Naive thymus-derived CD4-positive, alpha-beta T cell (primary cell): ENCODE data around the gene IGFBP4. TPM values are rescaled to one million over a fixed set of nuclear protein-coding genes. Genes with fewer than 3 reads are reported as not detected.

Experiments used
- ATAC-seq: fragments of 150-1000 bp; cut with Tn5 transposase; 2 replicates; pipeline ENCODE4 v1.10.0; 2021; ENCODE audit warnings: mild to moderate bottlenecking, moderate library complexity
- CTCF ChIA-PET: fragments of 350-600 bp; sonication (Branson Sonifier 250); formaldehyde crosslinking; loops from one replicate; lab custom pipeline; 2021; ENCODE audit warnings: antibody characterized with exemption; lab: Charles Lee
- POLR2A ChIA-PET: fragments of 350-600 bp; sonication (Branson Sonifier 250); formaldehyde crosslinking; loops from one replicate; lab custom pipeline; 2021; ENCODE audit warnings: antibody characterized with exemption, inconsistent platforms; lab: Charles Lee
- DNase-seq, 9 donors: peaks; one replicate each; pipeline versions ENCODE4 v3.0.0 to v3.0.0-alpha.2; 2020 to 2022; ENCODE audit warnings: mixed read lengths in 1 of 9
- H3K27ac ChIP-seq: one replicate; pipeline ENCODE4 v1.7.0; 2013; ENCODE audit warnings: mild to moderate bottlenecking, low read depth, low read length, moderate library complexity
- H3K27me3 ChIP-seq, 2 donors: one replicate each; pipeline ENCODE4 v1.7.0; 2013; ENCODE audit warnings: low read length in 2 of 2, mild to moderate bottlenecking in 2 of 2, moderate library complexity in 2 of 2; ENCODE audit not compliant: control insufficient read depth in 2 of 2, insufficient read depth in 2 of 2
- H3K36me3 ChIP-seq, 3 experiments: 1 replicate in 2 of 3; 2 replicates in 1 of 3; pipeline ENCODE4 v1.7.0; 2013; ENCODE audit warnings: low read length in 3 of 3, mild to moderate bottlenecking in 3 of 3, moderate library complexity in 1 of 3; ENCODE audit not compliant: insufficient read depth in 3 of 3, control insufficient read depth in 2 of 3
- H3K4me1 ChIP-seq, 2 donors: one replicate each; pipeline ENCODE4 v1.7.0; 2013; ENCODE audit warnings: low read length in 2 of 2, mild to moderate bottlenecking in 2 of 2, moderate library complexity in 1 of 2; ENCODE audit not compliant: control insufficient read depth in 2 of 2, insufficient read depth in 2 of 2
- H3K4me3 ChIP-seq: 2 replicates; pipeline ENCODE4 v1.7.0; 2013; ENCODE audit warnings: mild to moderate bottlenecking, low read length
- H3K9me3 ChIP-seq, 3 experiments: 1 replicate in 2 of 3; 2 replicates in 1 of 3; pipeline ENCODE4 v1.7.0; 2013; ENCODE audit warnings: low read length in 3 of 3; ENCODE audit not compliant: control insufficient read depth in 2 of 3
- H3K27ac Mint-ChIP-seq, 9 donors: one replicate each; pipeline ENCODE4 v1.8.0; 2020 to 2022; ENCODE audit warnings: mixed read lengths in 9 of 9, mild to moderate bottlenecking in 8 of 9, moderate library complexity in 5 of 9, inconsistent platforms in 2 of 9
- H3K27me3 Mint-ChIP-seq, 5 donors: one replicate each; pipeline ENCODE4 v1.8.0; 2021 to 2022; ENCODE audit warnings: mixed read lengths in 5 of 5, mild to moderate bottlenecking in 1 of 5
- H3K36me3 Mint-ChIP-seq, 5 donors: one replicate each; pipeline ENCODE4 v1.8.0; 2020 to 2022; ENCODE audit warnings: mixed read lengths in 5 of 5, mild to moderate bottlenecking in 3 of 5, inconsistent platforms in 1 of 5
- H3K4me1 Mint-ChIP-seq, 7 donors: one replicate each; pipeline ENCODE4 v1.8.0; 2020 to 2022; ENCODE audit warnings: mixed read lengths in 7 of 7, mild to moderate bottlenecking in 3 of 7, inconsistent platforms in 1 of 7
- H3K4me3 Mint-ChIP-seq, 10 donors: one replicate each; pipeline ENCODE4 v1.8.0; 2020 to 2022; ENCODE audit warnings: mild to moderate bottlenecking in 10 of 10, mixed read lengths in 10 of 10, moderate library complexity in 6 of 10, inconsistent platforms in 2 of 10
- H3K9me3 Mint-ChIP-seq, 11 donors: one replicate each; pipeline ENCODE4 v1.8.0; 2020 to 2022; ENCODE audit warnings: mixed read lengths in 11 of 11, mild to moderate bottlenecking in 4 of 11, inconsistent platforms in 1 of 11, moderate library complexity in 1 of 11
- intact Hi-C, 2 donors: fragments of 100-400 bp; cut with micrococcal nuclease; formaldehyde crosslinking; loops; one replicate each; pipeline ENCODE4 v1.15.1; 2023
- polyA plus RNA-seq, 2 donors: library from polyadenylated mRNA; unstranded; fragments of 300-500 nt; fragmentation: Illumina TruSeq; gene quantifications; one replicate each; pipeline ENCODE4 v1.2.3, GENCODE V29; 2021
- total RNA-seq, 6 experiments: library from RNA in 5 of 6; stranded (reverse) in 5 of 6; gene quantifications; 1 replicate in 5 of 6; 2 replicates in 1 of 6; pipeline ENCODE4 v1.2.3 and lab custom pipeline; 2021 to 2026

Gene IGFBP4
- total and polyA plus RNA-seq, 7 experiments from 2014 or later, result 0.45 to 116 (median 1.8) TPM

DNA sequence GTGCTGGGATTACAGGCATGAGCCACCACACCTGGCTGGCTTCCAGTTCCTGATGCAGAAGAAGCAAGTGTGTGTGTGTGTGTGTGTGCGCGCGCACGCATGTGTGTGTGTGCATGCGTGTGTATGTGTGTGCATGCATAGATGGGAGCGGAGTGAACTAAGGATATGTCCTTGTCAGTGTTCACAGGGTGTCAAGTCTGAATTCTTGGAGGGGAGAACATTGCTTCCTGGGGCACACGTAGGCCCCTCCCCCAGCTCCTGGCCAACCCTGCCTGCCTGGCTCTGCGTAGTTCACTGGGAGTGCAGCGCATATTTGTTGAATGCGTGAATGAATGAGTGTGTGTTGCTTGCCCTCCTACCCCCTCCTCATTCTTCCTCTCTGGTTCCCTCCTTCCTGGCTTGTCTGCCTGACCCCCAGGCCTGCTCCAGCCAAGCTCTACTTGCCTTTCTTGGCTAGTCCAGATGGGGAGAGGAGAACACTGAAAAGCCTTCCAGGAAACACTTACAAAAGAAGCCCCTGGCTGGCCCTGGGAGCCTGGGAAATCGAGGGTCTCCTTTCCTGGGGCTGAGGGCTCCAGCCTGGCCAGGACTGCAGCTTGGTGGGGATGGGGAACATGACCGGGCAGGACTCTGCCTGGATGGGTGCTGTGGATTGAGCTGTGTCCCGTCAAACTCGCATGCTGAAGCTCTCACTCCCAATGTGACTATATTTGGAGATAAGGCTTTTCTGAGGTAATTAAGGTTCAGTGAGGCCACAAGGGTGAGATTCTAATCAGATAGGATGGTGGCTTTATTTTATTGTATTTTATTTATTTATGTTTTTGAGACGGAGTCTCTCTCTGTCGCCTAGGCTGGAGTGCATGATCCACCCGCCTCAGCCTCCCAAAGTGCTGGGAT lies 27.9 kb downstream of the IGFBP4 start:
- Histone ChIP-seq H3K9me3 (no peaks in the 10 kb centered on the region), H3K4me1 (no peaks in the 10 kb centered on the region), H3K36me3 (no peaks in the 10 kb centered on the region), H3K27ac (no peak overlapping the region), H3K4me3 (no peak overlapping the region), H3K27me3 (no peaks in the 10 kb centered on the region)
- POLR2A ChIA-PET, result interaction anchor here (0.5 to 1.1 kb wide), 2 partner anchors 71 to 678 kb away, joined by 3 to 4 read pairs; no protein-coding TSS in a partner anchor
- peaks cover 0 to 12% (median 0%) of the 10 kb centered on the region in 5 donors for H3K36me3 Mint-ChIP-seq
- intact Hi-C loops, result no loop called here
- DNase-seq (peak in 1 of 9 donors; percentile 6), ATAC-seq (no peak)
- H3K4me3 Mint-ChIP-seq, result no peak overlapping the region
- H3K27ac Mint-ChIP-seq, result no peak overlapping the region
- CTCF ChIA-PET, result no interaction called here
- H3K27me3 Mint-ChIP-seq, result peaks cover 0 to 11% (median 0%) of the 10 kb centered on the region in 5 donors
- peaks cover 0 to 3% (median 0%) of the 10 kb centered on the region in 11 donors for H3K9me3 Mint-ChIP-seq
- H3K4me1 Mint-ChIP-seq, result peaks cover 0 to 25% (median 3%) of the 10 kb centered on the region in 7 donors

DNA sequence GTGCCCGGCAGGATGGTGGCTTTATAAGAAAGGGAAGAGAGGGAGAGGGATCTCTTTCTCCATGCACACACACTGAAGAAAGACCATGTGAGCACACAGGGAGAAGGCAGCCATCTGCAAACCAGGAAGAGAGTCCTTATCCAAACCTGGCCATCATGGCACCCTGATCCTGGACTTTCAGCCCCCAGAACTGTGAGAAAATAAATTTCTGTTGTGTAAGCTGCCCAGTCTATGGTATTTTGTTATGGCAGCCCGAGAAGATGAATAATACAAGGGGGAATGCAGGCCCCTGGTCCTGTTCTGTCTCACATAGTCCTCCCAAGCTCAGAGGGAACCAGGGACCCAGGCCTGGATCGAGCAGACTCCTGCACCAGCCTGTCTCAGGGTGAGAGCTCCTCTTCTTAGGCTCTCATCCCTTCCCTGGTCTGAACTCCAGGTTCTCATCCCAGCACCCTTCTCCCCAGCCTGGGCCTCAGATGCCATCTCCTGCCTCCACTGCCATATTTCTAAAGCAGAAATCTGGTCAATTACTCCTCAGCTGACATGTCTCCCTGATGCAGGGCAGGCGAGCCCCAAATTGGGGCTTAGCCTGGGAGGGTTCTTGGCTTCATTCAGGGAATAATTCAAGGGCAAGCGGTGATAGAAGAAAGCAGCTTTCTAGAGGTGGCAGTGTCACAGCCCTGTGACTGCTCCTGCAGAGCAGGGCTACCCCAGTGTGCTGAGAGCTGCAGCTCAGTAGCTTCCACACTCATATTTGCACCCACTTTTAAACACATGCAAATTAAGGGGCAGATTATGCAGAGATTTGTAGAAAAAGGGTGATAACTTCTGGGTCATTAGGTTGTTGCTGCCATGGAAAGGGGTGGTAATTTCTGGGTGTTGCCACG lies 28.8 kb downstream of the IGFBP4 start:
- H3K27me3 ChIP-seq, result no peaks in the 10 kb centered on the region
- no peak overlapping the region for H3K4me3 Mint-ChIP-seq
- peaks cover 0 to 4% (median 0%) of the 10 kb centered on the region in 11 donors for H3K9me3 Mint-ChIP-seq
- peaks cover 0 to 33% (median 10%) of the 10 kb centered on the region in 7 donors for H3K4me1 Mint-ChIP-seq
- intact Hi-C loops, result no loop called here
- peaks cover 0 to 7% (median 0%) of the 10 kb centered on the region in 5 donors for H3K27me3 Mint-ChIP-seq
- ChIA-PET CTCF (interaction anchor here (0.6 to 1.1 kb wide), 3 partner anchors 15 to 77 kb away, joined by 3 to 5 read pairs (median 3); no protein-coding TSS in a partner anchor), POLR2A (interaction anchor here (0.5 to 1.1 kb wide), 4 partner anchors 45 to 719 kb away, joined by 3 to 4 read pairs (median 3); no protein-coding TSS in a partner anchor)
- H3K4me3 ChIP-seq, result no peak overlapping the region
- H3K27ac Mint-ChIP-seq, result no peak overlapping the region
- no peaks in the 10 kb centered on the region for H3K9me3 ChIP-seq
- H3K36me3 ChIP-seq, result no peaks in the 10 kb centered on the region
- no peak overlapping the region for H3K27ac ChIP-seq
- peaks cover 0 to 15% (median 0%) of the 10 kb centered on the region in 5 donors for H3K36me3 Mint-ChIP-seq
- no peaks in the 10 kb centered on the region for H3K4me1 ChIP-seq
- no peak for ATAC-seq
- DNase-seq, result peak in 1 of 9 donors; percentile 0

DNA sequence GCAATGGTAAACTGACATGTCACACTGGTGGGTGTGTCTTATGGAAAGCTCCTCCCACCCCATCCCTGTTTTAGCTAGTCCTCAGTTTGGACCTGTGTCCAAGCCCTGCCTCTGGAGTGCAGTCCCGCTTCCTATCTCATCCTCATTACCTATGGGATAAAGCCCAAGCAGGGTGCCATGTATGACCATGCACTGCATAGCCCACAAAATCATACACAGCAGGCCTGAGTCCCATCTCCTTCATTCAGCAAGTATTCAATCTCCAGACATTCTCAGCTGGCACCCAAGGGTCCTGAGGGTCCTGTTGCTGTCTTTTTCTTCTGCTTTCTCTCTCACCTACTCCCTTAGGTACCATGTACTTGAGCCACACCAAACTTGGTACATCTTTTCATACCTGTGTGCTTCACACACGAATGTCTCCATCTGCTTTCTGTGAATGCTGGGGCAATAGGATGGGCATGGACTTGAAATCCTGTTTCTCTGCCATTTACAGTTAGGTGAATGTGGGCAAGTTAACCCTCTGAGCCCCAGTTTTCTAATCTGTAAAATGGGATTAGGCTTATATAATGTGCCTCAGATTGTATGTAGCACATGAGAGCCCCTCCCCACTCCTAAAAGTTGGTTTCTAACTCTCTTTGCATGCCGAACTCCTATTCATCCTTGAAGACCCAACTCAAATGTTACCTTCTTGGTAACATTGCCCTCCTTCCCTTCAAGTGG lies 29.6 kb downstream of the IGFBP4 start:
- H3K27me3 ChIP-seq, result no peaks in the 10 kb centered on the region
- intact Hi-C loops, result no loop called here
- no peak for DNase-seq
- peaks cover 0 to 39% (median 11%) of the 10 kb centered on the region in 7 donors for H3K4me1 Mint-ChIP-seq
- peaks cover 0 to 17% (median 0%) of the 10 kb centered on the region in 5 donors for H3K36me3 Mint-ChIP-seq
- no peaks in the 10 kb centered on the region for H3K36me3 ChIP-seq
- no peak overlapping the region for H3K4me3 ChIP-seq
- ChIA-PET CTCF (interaction anchor here (0.6 to 5.2 kb wide), 4 partner anchors 16 to 76 kb away, joined by 3 to 73 read pairs (median 4); no protein-coding TSS in a partner anchor), POLR2A (interaction anchor here (0.6 to 0.8 kb wide), 2 partner anchors 44 to 719 kb away, joined by 3 read pairs; no protein-coding TSS in a partner anchor)
- no peak overlapping the region for H3K27ac ChIP-seq
- no peaks in the 10 kb centered on the region for H3K9me3 ChIP-seq
- no peak overlapping the region for H3K4me3 Mint-ChIP-seq
- peaks cover 0 to 4% (median 0%) of the 10 kb centered on the region in 11 donors for H3K9me3 Mint-ChIP-seq
- ATAC-seq, result no peak
- peaks cover 0 to 5% (median 0%) of the 10 kb centered on the region in 5 donors for H3K27me3 Mint-ChIP-seq
- H3K27ac Mint-ChIP-seq, result peak overlapping the region in 3 of 9 donors; percentile 18 to 53 (median 46)
- peaks cover 0 to 8% of the 10 kb centered on the region in 2 donors for H3K4me1 ChIP-seq

DNA sequence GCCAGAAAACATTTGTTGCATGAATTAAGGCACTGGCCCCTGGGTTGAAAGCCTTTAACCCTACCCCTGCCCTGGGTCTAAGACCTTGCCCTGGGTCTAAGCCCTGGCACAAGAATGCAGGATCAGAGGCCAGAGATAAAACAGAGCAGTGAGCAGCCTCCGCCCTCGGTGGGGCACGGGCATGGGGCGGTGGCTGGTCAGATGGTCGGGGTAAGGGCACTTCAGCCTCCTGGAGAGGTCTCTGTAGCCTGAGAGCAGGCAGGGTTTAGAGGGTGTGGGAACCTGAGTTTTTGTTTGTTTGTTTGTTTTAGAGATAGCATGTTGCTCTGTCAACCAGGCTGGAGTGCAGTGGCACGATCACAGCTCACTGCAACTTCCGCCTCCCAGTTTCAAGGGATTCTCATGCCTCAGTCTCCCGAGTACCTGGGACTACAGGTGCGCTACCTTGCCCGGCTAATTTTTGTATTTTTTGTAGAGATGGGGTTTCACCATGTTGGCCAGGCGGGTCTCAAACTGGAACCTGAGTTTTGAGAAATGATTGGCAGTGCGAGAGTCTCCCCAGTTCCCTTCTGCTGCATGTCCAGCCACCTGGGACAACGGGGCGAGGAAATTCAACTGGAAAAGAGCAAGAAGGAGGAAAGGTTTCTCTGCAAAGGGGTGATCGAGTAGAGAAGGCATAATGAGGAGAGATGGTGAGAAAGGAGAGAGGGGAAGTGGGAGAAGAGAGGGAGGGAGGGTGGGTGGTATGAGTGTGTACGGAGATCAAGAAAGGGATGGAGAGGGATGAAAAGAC lies 30.5 kb downstream of the IGFBP4 start:
- Mint-ChIP-seq H3K27me3 (peaks cover 0 to 5% (median 0%) of the 10 kb centered on the region in 5 donors), H3K4me3 (no peak overlapping the region), H3K4me1 (peaks cover 2 to 44% (median 11%) of the 10 kb centered on the region in 7 donors), H3K27ac (peak overlapping the region in 5 of 9 donors; percentile 18 to 59 (median 43)), H3K36me3 (peaks cover 0 to 19% (median 0%) of the 10 kb centered on the region in 5 donors), H3K9me3 (peaks cover 0 to 4% (median 0%) of the 10 kb centered on the region in 11 donors)
- no peak overlapping the region for H3K4me3 ChIP-seq
- DNase-seq (no peak), ATAC-seq (no peak)
- ChIA-PET CTCF (interaction anchor here (1.2 to 5.2 kb wide), 2 partner anchors 30 to 60 kb away, joined by 5 to 73 read pairs; no protein-coding TSS in a partner anchor), POLR2A (interaction anchor here (0.6 kb wide), 1 partner anchor 77 kb away, joined by 3 read pairs; no protein-coding TSS in a partner anchor)
- no peaks in the 10 kb centered on the region for H3K36me3 ChIP-seq
- no peaks in the 10 kb centered on the region for H3K9me3 ChIP-seq
- intact Hi-C loops, result no loop called here
- peaks cover 0 to 17% of the 10 kb centered on the region in 2 donors for H3K4me1 ChIP-seq
- no peaks in the 10 kb centered on the region for H3K27me3 ChIP-seq
- H3K27ac ChIP-seq, result no peak overlapping the region

DNA sequence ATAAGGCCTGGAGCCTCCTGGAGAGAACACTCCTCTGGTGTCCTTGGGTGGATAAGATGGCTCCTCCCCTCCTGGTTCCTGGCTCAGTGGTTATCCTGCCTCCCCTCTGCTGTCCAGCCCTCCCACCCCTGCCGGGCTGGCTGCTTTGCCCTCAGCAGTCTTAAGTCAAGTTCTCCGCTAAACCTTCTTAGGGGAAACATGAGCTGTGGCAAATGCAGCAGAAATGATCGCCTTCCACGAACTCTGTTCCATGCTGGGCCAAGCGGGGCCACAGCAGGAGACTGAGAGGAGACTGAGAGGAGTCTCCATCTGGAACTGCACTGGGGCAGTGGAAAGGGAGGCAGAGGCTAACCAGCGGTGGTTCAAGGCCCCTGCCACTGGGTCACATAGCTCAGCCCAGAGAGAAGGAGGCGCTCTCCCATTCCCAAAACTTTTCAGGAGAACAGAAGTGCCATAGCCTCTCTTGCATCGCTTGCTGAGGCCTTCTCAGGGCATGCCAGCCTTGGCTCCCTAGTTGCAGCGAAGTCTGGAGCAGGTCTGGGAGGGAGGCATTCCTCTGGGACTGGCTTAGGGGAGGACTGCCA lies 31.3 kb downstream of the IGFBP4 start:
- Histone ChIP-seq H3K9me3 (no peaks in the 10 kb centered on the region), H3K27ac (no peak overlapping the region), H3K4me3 (no peak overlapping the region), H3K27me3 (no peaks in the 10 kb centered on the region), H3K4me1 (peaks cover 3 to 24% of the 10 kb centered on the region in 2 donors), H3K36me3 (no peaks in the 10 kb centered on the region)
- peaks cover 0 to 22% (median 0%) of the 10 kb centered on the region in 5 donors for H3K36me3 Mint-ChIP-seq
- intact Hi-C loops, result no loop called here
- ChIA-PET CTCF (interaction anchor here (0.6 to 5.2 kb wide), 5 partner anchors 30 to 140 kb away, joined by 5 to 73 read pairs (median 7); no protein-coding TSS in a partner anchor), POLR2A (interaction anchor here (0.6 kb wide), 3 partner anchors 25 to 98 kb away, joined by 3 read pairs; no protein-coding TSS in a partner anchor)
- ATAC-seq (no peak), DNase-seq (no peak)
- H3K4me3 Mint-ChIP-seq, result no peak overlapping the region
- peaks cover 5 to 50% (median 13%) of the 10 kb centered on the region in 7 donors for H3K4me1 Mint-ChIP-seq
- H3K27ac Mint-ChIP-seq, result peak overlapping the region in 2 of 9 donors; percentile 26 to 53
- peaks cover 0 to 4% (median 0%) of the 10 kb centered on the region in 11 donors for H3K9me3 Mint-ChIP-seq
- H3K27me3 Mint-ChIP-seq, result peaks cover 0 to 4% (median 0%) of the 10 kb centered on the region in 5 donors
